Naive B cell (primary cell): Measurements from ENCODE around the gene MND1. TPM values are rescaled to one million over a fixed set of nuclear protein-coding genes. Genes with fewer than 3 reads are reported as not detected.

Experiments used
- ATAC-seq, 2 donors: fragments of 150-1000 bp; cut with Tn5 transposase; 2 replicates each; pipeline ENCODE4 v1.10.0; 2021; ENCODE audit warnings: low read depth in 2 of 2, mild to moderate bottlenecking in 2 of 2, moderate library complexity in 2 of 2
- DNase-seq: peaks from one replicate; pipeline ENCODE4 v3.0.0; 2022
- H3K27ac Mint-ChIP-seq, 6 donors: one replicate each; pipeline ENCODE4 v1.8.0; 2020 to 2022; ENCODE audit warnings: mild to moderate bottlenecking in 6 of 6, mixed read lengths in 6 of 6, moderate library complexity in 5 of 6, inconsistent platforms in 2 of 6
- H3K27me3 Mint-ChIP-seq, 3 donors: one replicate each; pipeline ENCODE4 v1.8.0; 2021 to 2022; ENCODE audit warnings: mixed read lengths in 3 of 3, mild to moderate bottlenecking in 1 of 3
- H3K36me3 Mint-ChIP-seq, 2 donors: one replicate each; pipeline ENCODE4 v1.8.0; 2020 to 2022; ENCODE audit warnings: mixed read lengths in 2 of 2, inconsistent platforms in 1 of 2, mild to moderate bottlenecking in 1 of 2
- H3K4me1 Mint-ChIP-seq, 3 donors: one replicate each; pipeline ENCODE4 v1.8.0; 2020 to 2022; ENCODE audit warnings: mixed read lengths in 3 of 3, inconsistent platforms in 1 of 3, mild to moderate bottlenecking in 1 of 3, moderate library complexity in 1 of 3
- H3K4me3 Mint-ChIP-seq, 8 donors: one replicate each; pipeline ENCODE4 v1.8.0; 2020 to 2022; ENCODE audit warnings: mild to moderate bottlenecking in 8 of 8, mixed read lengths in 8 of 8, moderate library complexity in 8 of 8, inconsistent platforms in 2 of 8
- H3K9me3 Mint-ChIP-seq, 7 donors: one replicate each; pipeline ENCODE4 v1.8.0; 2020 to 2022; ENCODE audit warnings: mixed read lengths in 7 of 7, mild to moderate bottlenecking in 5 of 7, inconsistent platforms in 2 of 7, moderate library complexity in 1 of 7
- polyA plus RNA-seq, 6 donors: library from polyadenylated mRNA; unstranded; fragments of 300-500 nt; fragmentation: Illumina TruSeq; gene quantifications; one replicate each; pipeline ENCODE4 v1.2.3, GENCODE V29; 2021; ENCODE audit warnings: low read depth in 6 of 6

Gene MND1
- polyA plus RNA-seq, 6 donors from 2014 or later, result 0.31 to 0.78 TPM; not detected in 4

DNA sequence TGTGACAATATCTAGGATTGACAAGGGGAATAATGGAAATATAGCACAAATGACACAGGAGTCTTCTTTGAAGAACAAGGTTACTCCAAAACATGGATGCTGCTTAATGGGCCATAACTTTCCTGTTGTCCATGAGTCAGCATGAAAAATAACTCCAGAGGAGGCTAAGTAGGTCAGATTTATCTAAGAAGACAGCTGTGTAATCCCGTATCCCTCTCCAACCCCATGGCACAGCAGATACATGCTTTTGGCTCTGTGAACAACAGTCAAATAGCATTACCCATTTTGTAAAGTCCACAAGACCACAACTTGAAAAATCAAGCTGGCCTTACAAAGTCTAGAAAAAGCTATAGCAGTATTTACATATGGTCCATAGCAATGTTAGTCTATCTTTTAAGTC, 119.6 kb downstream of the MND1 start:
- Mint-ChIP-seq H3K27me3 (no peaks in the 10 kb centered on the region), H3K4me3 (peak overlapping the region in 1 of 8 donors; percentile 99), H3K27ac (no peak overlapping the region), H3K4me1 (peaks cover 27 to 36% (median 32%) of the 10 kb centered on the region in 3 donors), H3K9me3 (no peaks in the 10 kb centered on the region), H3K36me3 (peaks cover 0 to 4% of the 10 kb centered on the region in 2 donors)
- DNase-seq, result no peak
- ATAC-seq, result no peak

Other genes with a start within 250 kb of the MND1 start
- gene TRIM2, start 140.2 kb upstream of the MND1 start, polyA plus RNA-seq, result 1 to 10 TPM in 5 of 6 donors, not detected in 1; 1.3 to 4.6 (median 2.6) TPM
- 10 to 100 TPM; 52.2 to 86.7 (median 68.1) TPM for gene TMEM131L, start 121.7 kb downstream of the MND1 start, polyA plus RNA-seq